GM12873 (cell line): ENCODE results near the gene ENO2.

Experiments used
- TF ChIP-seq, protein P1 (sequence below): IDR thresholded peaks from 2 replicates; pipeline ENCODE4 v1.5.1; 2012; ENCODE audit warnings: low read depth, mild to moderate bottlenecking, moderate library complexity, low read length, control low read depth; ENCODE audit not compliant: insufficient read depth; ENCODE audit errors: missing control alignments

Gene ENO2

DNA sequence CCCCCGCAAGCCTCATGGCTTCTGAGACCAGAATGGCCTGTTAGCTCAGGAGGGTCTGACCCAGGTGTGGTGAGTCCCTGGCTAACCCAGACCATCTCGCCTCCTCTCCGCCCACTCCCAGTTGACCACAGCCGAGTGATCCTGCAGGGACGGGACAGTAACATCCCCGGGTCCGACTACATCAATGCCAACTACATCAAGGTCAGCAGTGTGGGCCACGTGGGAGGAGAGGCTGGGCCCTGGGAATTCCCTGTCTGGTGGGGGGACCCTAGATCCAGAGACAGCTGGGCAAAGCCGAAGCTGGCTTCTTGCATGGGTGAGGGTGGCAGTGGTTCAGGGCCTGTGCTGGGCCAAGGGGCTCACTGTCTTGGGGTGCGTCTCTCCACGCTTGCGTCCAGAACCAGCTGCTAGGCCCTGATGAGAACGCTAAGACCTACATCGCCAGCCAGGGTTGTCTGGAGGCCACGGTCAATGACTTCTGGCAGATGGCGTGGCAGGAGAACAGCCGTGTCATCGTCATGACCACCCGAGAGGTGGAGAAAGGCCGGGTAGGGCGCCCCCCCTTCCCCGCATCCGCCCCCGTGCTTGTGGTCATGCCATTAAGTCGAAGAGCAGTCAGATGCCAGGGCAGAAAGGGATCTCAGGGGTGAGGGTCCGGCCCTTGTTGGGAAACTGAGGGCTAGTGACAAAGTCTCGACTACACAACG, 41.8 kb downstream of the ENO2 start:
- TF ChIP-seq, protein P1, sequence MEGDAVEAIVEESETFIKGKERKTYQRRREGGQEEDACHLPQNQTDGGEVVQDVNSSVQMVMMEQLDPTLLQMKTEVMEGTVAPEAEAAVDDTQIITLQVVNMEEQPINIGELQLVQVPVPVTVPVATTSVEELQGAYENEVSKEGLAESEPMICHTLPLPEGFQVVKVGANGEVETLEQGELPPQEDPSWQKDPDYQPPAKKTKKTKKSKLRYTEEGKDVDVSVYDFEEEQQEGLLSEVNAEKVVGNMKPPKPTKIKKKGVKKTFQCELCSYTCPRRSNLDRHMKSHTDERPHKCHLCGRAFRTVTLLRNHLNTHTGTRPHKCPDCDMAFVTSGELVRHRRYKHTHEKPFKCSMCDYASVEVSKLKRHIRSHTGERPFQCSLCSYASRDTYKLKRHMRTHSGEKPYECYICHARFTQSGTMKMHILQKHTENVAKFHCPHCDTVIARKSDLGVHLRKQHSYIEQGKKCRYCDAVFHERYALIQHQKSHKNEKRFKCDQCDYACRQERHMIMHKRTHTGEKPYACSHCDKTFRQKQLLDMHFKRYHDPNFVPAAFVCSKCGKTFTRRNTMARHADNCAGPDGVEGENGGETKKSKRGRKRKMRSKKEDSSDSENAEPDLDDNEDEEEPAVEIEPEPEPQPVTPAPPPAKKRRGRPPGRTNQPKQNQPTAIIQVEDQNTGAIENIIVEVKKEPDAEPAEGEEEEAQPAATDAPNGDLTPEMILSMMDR, result no peak

DNA sequence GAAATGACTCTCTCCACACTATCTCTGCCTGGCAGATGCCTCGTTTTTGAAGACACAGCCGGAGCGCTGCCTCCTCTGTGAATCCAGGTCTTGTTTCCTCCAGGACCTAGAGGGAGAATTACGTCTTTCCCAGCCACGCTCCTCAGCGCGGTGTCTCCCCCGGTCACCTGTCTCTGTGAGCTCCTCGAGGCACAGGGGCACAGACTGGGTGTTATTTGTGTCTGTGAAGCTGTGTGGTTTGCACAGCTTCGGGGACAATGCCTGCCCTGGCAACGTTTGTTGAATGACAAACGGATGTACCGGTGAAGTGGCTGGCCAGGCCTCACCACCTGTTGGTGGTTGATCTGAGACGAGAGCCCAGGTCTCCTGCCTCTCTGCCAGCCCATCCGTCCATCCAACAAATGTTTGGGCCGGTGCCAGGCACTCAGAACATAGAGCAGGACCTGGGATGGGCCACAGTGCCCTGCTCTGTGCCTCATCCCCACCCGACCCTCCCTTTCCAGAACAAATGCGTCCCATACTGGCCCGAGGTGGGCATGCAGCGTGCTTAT, 42.8 kb downstream of the ENO2 start:
- TF ChIP-seq, protein P1, result no peak

DNA sequence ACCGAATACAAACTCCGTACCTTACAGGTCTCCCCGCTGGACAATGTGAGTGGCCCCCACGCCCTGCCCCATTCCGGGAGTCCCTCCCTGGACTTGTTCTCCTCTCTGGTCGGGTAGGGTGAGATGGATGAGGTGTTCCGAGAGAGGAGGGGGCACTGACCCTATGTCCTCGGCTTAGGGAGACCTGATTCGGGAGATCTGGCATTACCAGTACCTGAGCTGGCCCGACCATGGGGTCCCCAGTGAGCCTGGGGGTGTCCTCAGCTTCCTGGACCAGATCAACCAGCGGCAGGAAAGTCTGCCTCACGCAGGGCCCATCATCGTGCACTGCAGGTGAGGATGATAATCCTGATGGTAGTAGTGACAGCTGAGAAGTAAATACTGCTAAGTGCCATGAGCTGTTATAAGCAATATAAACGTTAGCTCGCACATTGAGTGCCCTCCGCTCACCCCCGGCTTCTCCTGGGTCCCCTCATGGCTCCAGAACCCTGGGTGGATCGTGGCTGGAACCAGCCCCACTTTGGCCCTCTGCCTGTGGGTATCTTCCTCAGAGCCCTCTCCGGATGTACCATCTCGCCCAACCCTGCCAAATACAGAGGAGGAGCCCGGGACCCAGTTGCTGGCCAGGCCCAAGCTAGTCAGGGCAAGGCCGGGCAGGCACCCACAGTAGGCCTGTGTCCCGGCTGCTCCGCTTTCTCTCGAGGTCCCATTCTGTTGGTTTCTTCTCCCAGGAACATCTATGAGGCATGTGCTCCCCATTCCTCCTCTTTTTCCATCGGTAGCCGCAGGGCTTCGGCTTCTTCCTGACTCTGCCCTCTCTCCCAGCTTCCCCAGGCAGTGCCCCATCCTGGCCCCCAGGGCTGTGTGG, 43.6 kb downstream of the ENO2 start:
- TF ChIP-seq, protein P1, result no peak

DNA sequence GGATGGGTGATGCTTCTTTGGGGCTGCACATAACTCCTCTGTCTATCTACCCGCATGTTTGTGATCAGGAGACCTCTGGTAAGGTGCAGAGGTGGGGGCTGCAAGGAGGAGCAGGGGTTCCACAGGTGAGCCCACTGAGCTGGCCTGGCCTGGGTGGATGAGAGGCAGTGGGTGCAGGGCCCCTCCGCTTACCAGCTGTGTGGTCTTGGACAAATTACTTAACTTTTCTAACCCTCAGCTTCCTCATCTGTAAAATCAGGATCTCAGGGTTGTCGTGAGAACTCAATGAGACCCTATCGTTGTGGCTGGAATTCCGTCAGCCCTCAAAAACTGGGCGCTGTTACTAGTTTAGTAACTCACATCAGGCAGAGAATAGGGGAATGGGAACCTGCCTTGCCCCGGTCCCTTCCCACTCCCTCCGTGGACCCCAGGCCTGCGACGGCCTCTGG, 44.3 kb downstream of the ENO2 start:
- TF ChIP-seq, protein P1, result no peak

DNA sequence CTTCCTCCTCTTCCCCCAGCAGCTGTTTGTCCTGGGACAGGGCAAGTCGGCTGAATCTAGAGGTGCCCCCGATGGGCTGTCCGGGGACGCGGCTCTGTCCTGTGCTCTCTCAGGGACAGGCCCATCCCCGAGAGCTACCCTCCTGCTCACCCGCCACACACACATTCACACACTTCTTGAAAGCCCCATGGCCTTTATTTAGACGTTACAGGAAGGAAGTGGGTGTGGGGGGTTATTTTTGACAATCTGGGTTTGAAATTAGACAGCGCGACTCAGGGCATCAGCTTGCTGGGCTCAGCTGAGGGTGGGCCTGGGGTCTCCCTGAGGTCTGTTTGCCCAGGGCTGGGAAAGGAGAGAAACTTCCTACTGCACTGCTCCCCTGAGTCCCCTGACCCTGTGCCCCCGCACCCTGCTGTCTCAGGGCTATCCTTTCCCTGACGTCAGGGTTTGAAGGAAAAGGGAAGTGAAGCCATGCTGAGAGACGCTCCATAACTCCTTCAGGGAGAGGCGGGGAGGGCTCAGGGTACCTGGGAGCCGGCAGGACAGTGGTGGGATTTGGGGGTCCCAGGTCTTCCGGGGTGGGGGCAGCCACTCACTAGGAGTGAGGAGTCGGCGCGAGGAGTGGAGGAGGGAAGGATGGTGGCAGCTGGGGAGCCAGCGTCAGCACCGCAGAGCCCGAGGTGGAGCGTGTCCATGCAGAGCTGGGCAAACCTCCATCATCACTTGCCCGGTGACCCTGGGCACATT, 44.9 kb downstream of the ENO2 start:
- TF ChIP-seq, protein P1, result no peak

DNA sequence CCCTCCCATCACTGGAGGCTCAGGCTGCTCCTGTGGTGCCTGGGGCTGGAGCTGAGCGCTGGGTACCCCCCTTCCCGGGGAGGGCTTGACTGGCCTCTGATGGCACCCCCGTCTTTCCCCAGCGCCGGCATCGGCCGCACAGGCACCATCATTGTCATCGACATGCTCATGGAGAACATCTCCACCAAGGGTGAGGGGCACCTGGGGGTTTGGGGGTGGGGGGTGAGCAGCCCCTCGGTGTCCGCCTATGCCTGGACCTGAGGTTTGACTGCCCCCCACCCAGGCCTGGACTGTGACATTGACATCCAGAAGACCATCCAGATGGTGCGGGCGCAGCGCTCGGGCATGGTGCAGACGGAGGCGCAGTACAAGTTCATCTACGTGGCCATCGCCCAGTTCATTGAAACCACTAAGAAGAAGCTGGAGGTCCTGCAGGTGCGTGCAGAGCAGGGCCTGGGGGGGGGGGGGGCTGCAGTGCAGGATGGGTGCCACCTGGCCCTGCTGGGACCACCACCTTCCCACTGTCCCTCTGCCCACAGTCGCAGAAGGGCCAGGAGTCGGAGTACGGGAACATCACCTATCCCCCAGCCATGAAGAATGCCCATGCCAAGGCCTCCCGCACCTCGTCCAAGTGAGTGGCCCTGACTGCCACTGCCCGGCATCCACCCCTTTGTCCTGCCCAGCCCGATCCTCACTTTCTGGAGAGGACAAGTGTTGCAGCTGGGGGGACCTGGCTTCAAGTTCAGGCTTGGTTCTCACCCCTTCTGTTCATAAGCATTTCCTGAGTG, 45.6 kb downstream of the ENO2 start:
- TF ChIP-seq, protein P1, result no peak
